GM10847 (cell line): ENCODE data around the gene LOC128125822.

Experiments
- POLR2A ChIP-seq: IDR thresholded peaks from 2 replicates; pipeline ENCODE4 v1.6.1; 2011; ENCODE audit not compliant: insufficient read length; ENCODE audit errors: extremely low read depth

Gene LOC128125822

GRCh38 chr6:63597141-63598048, 25.1 kb downstream of the LOC128125822 start:
- TF ChIP-seq POLR2A: no peak

DNA sequence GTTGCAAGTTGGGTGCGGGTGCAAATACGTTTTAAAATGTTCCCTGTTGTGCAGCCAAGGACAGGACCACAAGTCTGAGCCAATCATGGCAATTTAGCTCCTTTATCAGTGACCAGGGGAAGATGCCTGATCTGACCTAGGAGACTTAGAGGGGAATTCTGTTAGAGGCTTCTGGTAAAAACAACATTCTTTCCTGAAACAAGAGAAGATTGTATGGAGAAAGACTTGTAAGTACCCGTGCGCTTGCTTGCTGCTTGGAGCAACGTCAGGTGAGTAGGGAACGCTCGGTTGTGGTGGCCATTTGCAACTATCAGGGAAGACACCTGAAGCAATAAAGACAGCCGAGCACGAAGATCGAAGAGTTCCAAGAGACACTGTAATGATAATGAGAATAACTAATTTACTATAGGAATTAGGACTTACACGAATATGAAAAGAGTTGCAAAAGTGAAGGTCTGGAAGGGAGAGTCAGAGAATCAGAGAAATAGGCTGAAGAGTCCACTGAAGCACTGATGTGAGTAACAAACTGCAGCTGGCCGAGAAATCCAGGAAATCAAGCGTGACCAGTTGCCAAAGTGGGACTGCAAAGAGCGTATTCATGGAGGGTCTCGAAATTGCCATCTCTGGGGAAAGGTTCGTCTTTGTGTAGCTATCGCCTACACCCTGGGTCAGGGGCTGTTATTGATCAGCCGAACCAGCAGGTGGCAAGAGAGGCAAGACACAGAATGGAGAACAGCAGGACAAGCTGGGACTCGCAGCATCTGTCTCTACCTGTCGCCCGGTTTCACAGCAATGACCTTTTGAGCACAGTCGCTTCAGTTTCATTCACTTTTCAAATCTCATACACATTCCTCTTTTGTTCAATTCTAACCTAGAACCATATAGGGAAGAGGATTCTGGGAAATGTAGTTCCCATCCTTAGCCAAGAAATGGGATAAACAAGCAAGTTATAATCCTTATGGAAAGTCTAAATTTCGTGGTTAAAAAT, 26.1 kb downstream of the LOC128125822 start:
- no peak for TF ChIP-seq POLR2A

DNA sequence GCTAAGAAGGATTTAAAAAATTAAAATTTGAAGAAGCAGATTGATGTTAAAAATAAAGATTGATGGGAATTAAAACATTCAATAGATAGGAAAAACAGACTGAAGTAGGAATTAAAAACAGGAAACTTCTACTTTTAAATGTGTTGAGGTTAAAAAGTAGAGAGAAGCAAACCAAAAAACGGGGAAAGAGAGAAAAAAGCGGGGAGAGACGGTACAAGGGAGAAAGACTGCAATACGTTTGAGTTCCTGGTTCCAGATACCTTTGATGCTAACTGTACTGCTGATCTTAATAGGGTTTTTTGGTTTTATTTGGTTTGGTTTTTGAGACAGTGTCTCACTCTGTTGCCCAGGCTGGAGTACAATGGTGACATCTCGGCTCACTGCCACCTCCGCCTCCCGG, 27.0 kb downstream of the LOC128125822 start:
- TF ChIP-seq POLR2A: no peak

- no peak for TF ChIP-seq POLR2A
Observed at GRCh38 chr6:63600136-63600535, 27.9 kb downstream of the LOC128125822 start.

- TF ChIP-seq POLR2A: no peak
Observed at GRCh38 chr6:63609231-63609630, 37.0 kb downstream of the LOC128125822 start.

DNA sequence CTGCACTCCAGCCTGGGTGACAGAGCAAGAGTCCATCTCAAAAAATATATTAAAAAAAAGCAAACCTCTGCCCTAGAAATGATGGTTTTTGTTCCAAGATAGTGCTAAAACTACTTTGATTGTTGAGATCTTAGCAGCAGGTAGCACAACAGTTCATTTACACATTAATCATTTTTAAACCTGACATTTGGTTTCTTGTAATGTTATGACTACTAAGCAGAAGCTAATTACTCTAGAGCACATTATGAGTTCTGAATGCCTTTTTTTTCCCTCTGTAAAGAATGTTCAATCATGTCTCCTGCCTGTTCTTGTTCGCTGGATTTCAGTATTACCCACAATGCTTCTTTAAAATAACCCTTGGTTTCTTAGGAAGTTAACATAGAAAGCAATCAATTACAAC, 38.7 kb downstream of the LOC128125822 start:
- no peak for TF ChIP-seq POLR2A

GRCh38 chr6:63611560-63611959, 39.3 kb downstream of the LOC128125822 start:
- no peak for TF ChIP-seq POLR2A

GRCh38 chr6:63615590-63615989, 43.3 kb downstream of the LOC128125822 start:
- no peak for TF ChIP-seq POLR2A
